Small intestine (tissue), 7 donors: ENCODE measurements around the gene MTRF1. TPM values are rescaled to one million over a fixed set of nuclear protein-coding genes. Genes with fewer than 3 reads are reported as not detected.
A peak's percentile ranks its signal among the peaks of the same experiment; 100 is the strongest.
"Not testable (repeated sequence)": the region's sequence is repeated elsewhere in the genome, so short reads cannot be mapped to it uniquely, and the experiment has no call there.

Experiments
- DNase-seq, 2 donors: peaks; one replicate each; pipeline versions ENCODE4 v3.0.0 to v3.0.0-alpha.2; 2013
- FAIRE-seq: peaks from 2 replicates; lab custom pipeline; 2012; peaks lifted over from hg19 to GRCh38; lab: Jason Lieb, UNC
- H3K27ac ChIP-seq, 3 donors: one replicate each; pipeline ENCODE4 v1.5.1; 2013; ENCODE audit warnings: low read length in 2 of 3, mild to moderate bottlenecking in 2 of 3, control low read depth in 1 of 3, inconsistent platforms in 1 of 3, low read depth in 1 of 3, moderate library complexity in 1 of 3
- H3K27me3 ChIP-seq, 3 donors: one replicate each; pipeline ENCODE4 v1.6.1; 2013; ENCODE audit warnings: low read length in 3 of 3, inconsistent platforms in 1 of 3; ENCODE audit not compliant: control insufficient read depth in 3 of 3, insufficient read depth in 3 of 3
- H3K36me3 ChIP-seq, 3 donors: one replicate each; pipeline ENCODE4 v1.6.1; 2013; ENCODE audit warnings: low read length in 3 of 3, inconsistent platforms in 1 of 3, low read depth in 1 of 3, mild to moderate bottlenecking in 1 of 3, moderate library complexity in 1 of 3; ENCODE audit not compliant: control insufficient read depth in 3 of 3, insufficient read depth in 2 of 3
- H3K4me1 ChIP-seq, 3 donors: one replicate each; pipeline ENCODE4 v1.6.1; 2013; ENCODE audit warnings: low read length in 2 of 3, inconsistent platforms in 1 of 3, low read depth in 1 of 3, mild to moderate bottlenecking in 1 of 3, moderate library complexity in 1 of 3; ENCODE audit not compliant: control insufficient read depth in 3 of 3, insufficient read depth in 2 of 3
- H3K4me3 ChIP-seq, 3 donors: one replicate each; pipeline ENCODE4 v1.5.1; 2013; ENCODE audit warnings: low read length in 3 of 3, control low read depth in 1 of 3, inconsistent platforms in 1 of 3, low read depth in 1 of 3, mild to moderate bottlenecking in 1 of 3, moderate library complexity in 1 of 3
- H3K9me3 ChIP-seq, 2 donors: one replicate each; pipeline ENCODE4 v1.6.1; 2013; ENCODE audit warnings: low read depth in 1 of 2, low read length in 1 of 2; ENCODE audit not compliant: control insufficient read depth in 2 of 2, insufficient read depth in 1 of 2
- WGBS, 3 donors: extraction: QIAGEN DNeasy Blood & Tissue Kit; methylation state at CpG; one replicate each; pipeline ENCODE4 v1.1.7; 2013; 5-methylcytosine and 5-hydroxymethylcytosine counted together
- polyA plus RNA-seq, 4 donors: library from polyadenylated mRNA; stranded (reverse) in 3 of 4; unstranded in 1 of 4; fragments of 200-250 nt in 3 of 4; fragments of 120-200 nt in 1 of 4; gene quantifications; one replicate each; pipeline versions ENCODE4 v1.2.1 to v1.2.3, GENCODE V29; 2013
- donor health status: healthy with polysubstance abuse.
- donor health status: control.
- donor health status: control.
- donor health status: Bipolar disorder and iron deficiency.
- donor health status: healthy.

MTRF1 gene
- polyA plus RNA-seq, 4 donors: 10.0 to 14.9 (median 12.5) TPM

DNA sequence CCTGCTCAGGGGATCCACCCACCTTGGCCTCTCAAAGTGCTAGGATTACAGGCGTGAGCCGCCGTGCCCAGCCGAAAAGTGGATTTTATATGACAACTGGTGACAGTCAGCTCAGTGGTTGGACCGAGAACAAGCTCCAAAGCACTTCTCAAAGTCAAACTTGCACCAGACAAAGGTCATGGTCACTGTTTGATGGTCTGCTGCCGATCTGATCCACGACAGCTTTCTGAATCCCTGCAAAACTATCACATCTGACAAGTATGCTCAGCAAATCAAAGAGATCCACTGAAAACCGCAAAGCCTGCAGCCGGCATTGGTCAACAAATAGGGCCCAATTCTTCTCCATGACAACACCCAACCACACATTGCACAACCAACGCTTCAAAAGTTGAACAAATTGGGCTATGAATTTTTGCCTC lies 26.1 kb upstream of the MTRF1 start:
- Histone ChIP-seq H3K4me3 (no peak overlapping the region), H3K36me3 (no peaks in the 10 kb centered on the region), H3K27ac (no peak overlapping the region), H3K4me1 (no peaks in the 10 kb centered on the region), H3K9me3 (peaks cover 2 to 15% of the 10 kb centered on the region in 2 donors), H3K27me3 (no peaks in the 10 kb centered on the region)
- WGBS, 3 donors: 88 to 93% (median 89%) methylated on average over 10 of the region's 10 CpGs
- DNase-seq (no peak), FAIRE-seq (no peak)

- DNase-seq: no peak
- Histone ChIP-seq H3K36me3 (no peaks in the 10 kb centered on the region), H3K27ac (no peak overlapping the region), H3K27me3 (no peaks in the 10 kb centered on the region), H3K4me1 (no peaks in the 10 kb centered on the region), H3K4me3 (no peak overlapping the region), H3K9me3 (peaks cover 0 to 10% of the 10 kb centered on the region in 2 donors)
- FAIRE-seq: no peak
- WGBS, 3 donors: 81 to 85% (median 85%) methylated on average over 5 of the region's 5 CpGs
Measured at GRCh38 chr13:41286370-41286769, 23.0 kb upstream of the MTRF1 start.

DNA sequence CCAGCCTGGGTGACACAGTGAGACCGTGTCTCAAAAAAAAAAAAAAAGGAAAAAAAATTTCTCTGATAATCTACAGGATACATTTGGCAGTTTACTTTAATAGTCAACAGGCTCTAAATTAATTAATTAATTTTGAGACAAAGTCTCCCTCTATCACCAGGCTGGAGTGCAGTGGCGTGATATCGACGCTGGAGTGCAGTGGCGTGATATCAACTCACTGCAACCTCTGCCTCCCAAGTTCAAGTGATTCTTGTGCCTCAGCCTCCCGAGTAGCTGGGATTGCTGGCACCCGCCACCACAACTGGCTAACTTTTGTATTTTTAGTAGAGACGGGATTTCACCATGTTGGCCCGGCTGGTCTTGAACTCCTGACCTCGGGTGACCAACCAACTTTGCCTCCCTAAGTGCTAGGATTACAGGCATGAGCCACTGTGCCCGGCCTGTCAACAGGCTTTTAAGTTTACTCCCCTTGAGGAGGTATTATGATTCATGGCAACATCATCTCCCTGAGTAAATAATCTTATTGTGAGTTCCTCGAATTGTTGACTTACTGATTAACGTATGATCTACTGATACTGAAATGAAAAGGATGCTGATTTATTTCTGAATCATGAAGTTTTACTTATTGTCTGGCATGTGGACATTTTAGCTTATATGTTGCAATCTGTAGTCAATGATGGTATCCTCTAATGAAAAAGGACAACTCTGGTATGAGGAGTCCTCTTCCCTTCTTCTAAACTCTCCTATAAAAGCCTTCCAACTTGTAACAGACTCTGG lies 21.3 kb upstream of the MTRF1 start:
- DNase-seq (no peak), FAIRE-seq (no peak)
- WGBS, 3 donors: 87 to 90% (median 89%) methylated on average over 13 of the region's 13 CpGs
- H3K9me3 ChIP-seq: peaks cover 0 to 5% of the 10 kb centered on the region in 2 donors
- H3K27me3 ChIP-seq: no peaks in the 10 kb centered on the region
- H3K27ac ChIP-seq: no peak overlapping the region
- H3K4me1 ChIP-seq: no peaks in the 10 kb centered on the region
- no peaks in the 10 kb centered on the region for H3K36me3 ChIP-seq
- H3K4me3 ChIP-seq: no peak overlapping the region

GRCh38 chr13:41282129-41282571 lies 18.8 kb upstream of the MTRF1 start:
- 64 to 89% (median 84%) methylated on average over 5 of the region's 5 CpGs for WGBS, 3 donors
- no peaks in the 10 kb centered on the region for H3K36me3 ChIP-seq
- no peak for DNase-seq
- H3K4me1 ChIP-seq: no peaks in the 10 kb centered on the region
- H3K27ac ChIP-seq: no peak overlapping the region
- H3K27me3 ChIP-seq: no peaks in the 10 kb centered on the region
- H3K4me3 ChIP-seq: no peak overlapping the region
- no peaks in the 10 kb centered on the region for H3K9me3 ChIP-seq
- FAIRE-seq: no peak

DNA sequence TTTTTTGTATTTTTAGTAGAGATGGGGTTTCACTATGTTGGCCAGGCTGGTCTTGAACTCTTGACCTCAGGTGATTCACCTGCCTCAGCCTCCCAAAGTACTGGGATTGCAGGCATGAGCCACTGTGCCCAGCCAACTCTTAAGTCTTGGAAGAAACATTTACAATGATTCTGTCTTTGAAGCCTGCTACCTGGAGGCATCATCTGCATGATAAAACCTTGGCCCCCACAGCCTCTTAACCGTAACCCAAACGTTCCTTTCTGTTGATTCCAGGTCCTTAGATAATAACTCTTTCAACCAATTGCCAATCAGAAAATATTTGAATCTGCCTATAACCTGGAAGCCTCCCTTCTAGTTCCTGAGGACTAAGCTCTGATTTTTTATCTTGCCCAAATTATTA lies 15.8 kb upstream of the MTRF1 start:
- H3K27me3 ChIP-seq, DNase-seq, H3K4me3 ChIP-seq, H3K9me3 ChIP-seq, FAIRE-seq, H3K27ac ChIP-seq, H3K36me3 ChIP-seq, H3K4me1 ChIP-seq: not testable (repeated sequence)
- 60 to 73% (median 70%) methylated on average over 2 of the region's 2 CpGs for WGBS, 3 donors

- no peaks in the 10 kb centered on the region for H3K36me3 ChIP-seq
- FAIRE-seq: no peak
- DNase-seq: peak; percentile 27 to 44
Measured at GRCh38 chr13:41276824-41277223, 13.4 kb upstream of the MTRF1 start.

GRCh38 chr13:41274881-41275280 lies 11.5 kb upstream of the MTRF1 start:
- DNase-seq (no peak), FAIRE-seq (no peak)
- H3K27ac ChIP-seq: no peak overlapping the region
- no peaks in the 10 kb centered on the region for H3K4me1 ChIP-seq
- no peaks in the 10 kb centered on the region for H3K9me3 ChIP-seq
- H3K4me3 ChIP-seq: no peak overlapping the region
- H3K27me3 ChIP-seq: no peaks in the 10 kb centered on the region
- H3K36me3 ChIP-seq: no peaks in the 10 kb centered on the region
- WGBS, 3 donors: 91 to 95% (median 92%) methylated on average over 11 of the region's 11 CpGs

More at GRCh38 chr13:41276824-41277223, 13.4 kb upstream of the MTRF1 start:
- H3K4me1 ChIP-seq: no peaks in the 10 kb centered on the region
- H3K9me3 ChIP-seq: no peaks in the 10 kb centered on the region
- H3K27me3 ChIP-seq: no peaks in the 10 kb centered on the region
- no peak overlapping the region for H3K27ac ChIP-seq
- no peak overlapping the region for H3K4me3 ChIP-seq

DNA sequence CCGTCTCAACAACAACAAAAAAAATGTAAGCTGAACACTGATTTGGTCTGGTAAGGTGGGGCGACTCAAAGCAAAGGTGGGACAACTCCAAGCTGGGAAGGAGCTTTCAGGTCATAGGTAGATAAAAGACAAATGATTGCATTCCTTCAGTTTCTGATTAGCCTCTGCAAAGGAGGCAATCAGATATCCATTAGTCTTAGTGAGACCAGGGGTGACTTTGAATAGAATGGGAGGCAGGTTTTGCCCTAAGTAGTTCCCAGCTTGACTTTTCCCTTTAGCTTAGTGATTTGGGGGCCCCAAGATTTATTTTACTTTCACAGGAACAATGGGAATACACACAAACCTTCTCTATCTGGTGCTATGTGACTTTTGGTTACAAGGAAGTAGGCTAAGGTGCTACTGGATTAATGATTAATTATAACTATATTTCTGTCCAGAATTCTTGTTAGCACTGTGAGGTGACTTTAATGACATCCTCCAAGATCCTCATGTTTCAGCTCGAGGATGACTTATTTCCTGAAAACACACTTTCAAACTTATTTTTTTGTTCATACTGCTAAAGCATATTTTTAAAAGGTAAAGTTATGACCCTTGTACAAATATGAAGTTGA lies 10.6 kb upstream of the MTRF1 start:
- Histone ChIP-seq H3K27ac (peak overlapping the region; percentile 14 to 71 (median 34)), H3K36me3 (no peaks in the 10 kb centered on the region), H3K9me3 (peaks cover 0 to 5% of the 10 kb centered on the region in 2 donors), H3K4me3 (no peak overlapping the region), H3K4me1 (no peaks in the 10 kb centered on the region), H3K27me3 (no peaks in the 10 kb centered on the region)
- WGBS, 3 donors: 19 to 65% (median 35%) methylated on average over 3 of the region's 3 CpGs
- DNase-seq (peak; percentile 42 to 49), FAIRE-seq (no peak)
